ENCODE results near the gene TRIM65.

DNA sequence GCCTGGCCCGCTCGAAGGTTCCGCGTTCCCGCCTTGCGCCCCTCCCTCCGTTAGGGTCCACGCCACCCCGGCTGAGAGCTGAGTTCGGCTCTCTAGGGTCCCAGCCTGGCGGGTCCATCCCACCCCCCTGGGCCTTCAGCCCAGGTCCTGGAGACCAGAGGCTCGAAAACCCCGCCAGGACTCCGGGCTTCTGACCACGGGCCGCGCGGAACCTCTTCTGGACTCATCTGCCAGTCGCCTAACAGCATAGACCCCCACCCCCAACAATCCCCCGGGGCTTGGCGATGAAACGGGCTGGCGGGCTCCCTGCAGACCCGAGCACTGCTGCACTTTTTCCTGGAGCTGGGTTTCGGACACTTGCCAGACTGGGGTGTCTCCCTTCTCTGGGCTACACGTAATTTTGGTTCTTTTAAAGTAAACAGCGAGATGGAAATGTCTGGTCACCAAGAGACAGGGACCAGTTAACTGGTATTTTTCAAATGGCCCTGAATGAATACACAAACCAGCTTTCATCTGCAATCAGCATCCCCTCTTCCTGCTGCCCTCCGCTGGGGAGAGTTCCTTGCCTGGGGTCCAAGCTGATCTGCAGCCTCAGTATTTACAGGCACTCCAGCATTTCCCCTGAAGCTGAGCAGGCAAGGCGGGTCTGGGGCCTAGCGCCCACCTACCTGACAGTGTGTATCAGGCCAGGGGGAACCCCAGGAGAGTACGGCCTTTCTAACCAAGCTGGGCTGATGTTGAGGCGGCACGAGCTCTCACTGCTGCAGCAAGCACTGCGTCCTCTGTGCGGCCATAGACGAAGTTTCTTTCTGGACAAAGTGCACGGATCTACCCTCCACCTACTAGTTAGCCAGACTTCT lies 639 bp upstream of the TRIM65 start:
- TF ChIP-seq CTCF (IDR thresholded peaks at IDR 0.05; ENCODE audit: low read length) (no peak), EZH2 (IDR thresholded peaks at IDR 0.05; ENCODE audit: borderline replicate concordance, low read length) (no peak)

All from OCI-LY1 (cell line).